Endothelial cell of umbilical vein (primary cell): ENCODE results near the gene MKNK1. TPM values are rescaled to one million over a fixed set of nuclear protein-coding genes. Genes with fewer than 3 reads are reported as not detected.

Experiments used
- BruUV-seq: library from RNA; stranded (reverse); fragments of 400-500 nt; replicated peaks from 2 replicates; lab custom pipeline; 2021; lab: Mats Ljungman, UMichigan
- CTCF ChIA-PET: fragments of 300-600, 350-600 bp; sonication (Branson Sonifier 250); formaldehyde crosslinking; loops from one replicate; lab custom pipeline; 2021; ENCODE audit warnings: antibody characterized with exemption, inconsistent platforms; lab: Charles Lee
- POLR2A ChIA-PET: fragments of 300-600, 350-600 bp; sonication (Branson Sonifier 250); formaldehyde crosslinking; loops from one replicate; lab custom pipeline; 2021; ENCODE audit warnings: antibody characterized with exemption, inconsistent platforms; lab: Charles Lee
- DNase-seq: peaks from one replicate; pipeline ENCODE4 v3.0.0-alpha.2; 2011; ENCODE audit warnings: low read depth, low spot score
- FAIRE-seq: peaks from 2 replicates; lab custom pipeline; 2011; peaks lifted over from hg19 to GRCh38; lab: Jason Lieb, UNC
- H2AFZ ChIP-seq: 2 replicates; pipeline ENCODE4 v1.6.0; 2012; ENCODE audit warnings: low read depth, low read length, control low read depth, inconsistent platforms
- H3K27ac ChIP-seq: 2 replicates; pipeline ENCODE4 v1.5.1; 2011; ENCODE audit warnings: low read depth, mild to moderate bottlenecking, control low read depth, low read length, moderate library complexity; ENCODE audit not compliant: insufficient read depth
- H3K27me3 ChIP-seq, 2 experiments: 2 replicates each; pipeline versions ENCODE4 v1.6.0 to v1.6.1; 2011; ENCODE audit warnings: low read length in 2 of 2, mixed read lengths in 1 of 2; ENCODE audit not compliant: control insufficient read depth in 2 of 2, insufficient read depth in 2 of 2
- H3K36me3 ChIP-seq, 2 experiments: 2 replicates in 1 of 2; 3 replicates in 1 of 2; pipeline ENCODE4 v1.5.1; 2011; ENCODE audit warnings: low read length in 2 of 2, mild to moderate bottlenecking in 1 of 2, moderate library complexity in 1 of 2; ENCODE audit not compliant: control insufficient read depth in 2 of 2, insufficient read depth in 2 of 2; ENCODE audit errors: extremely low read depth in 1 of 2
- H3K4me1 ChIP-seq: 3 replicates; pipeline ENCODE4 v1.5.1; 2011; ENCODE audit warnings: mild to moderate bottlenecking, low read length; ENCODE audit not compliant: control insufficient read depth, insufficient read depth; ENCODE audit errors: extremely low read depth
- H3K4me2 ChIP-seq: 2 replicates; pipeline ENCODE4 v1.6.1; 2011; ENCODE audit warnings: low read length, control low read depth, mixed read lengths; ENCODE audit not compliant: insufficient read depth
- H3K4me3 ChIP-seq, 3 experiments: fragments of 200-600 bp in 1 of 3; sonication (generic), shearing (Covaris generic) in 1 of 3; replicated peaks in 1 of 3; 2 replicates each; pipeline ENCODE4 v1.5.1; 2011 to 2016; ENCODE audit warnings: control low read depth in 3 of 3, low read length in 3 of 3, mild to moderate bottlenecking in 2 of 3, inconsistent platforms in 1 of 3, low read depth in 1 of 3, moderate library complexity in 1 of 3; ENCODE audit not compliant: insufficient read depth in 1 of 3
- H3K79me2 ChIP-seq: 2 replicates; pipeline ENCODE4 v1.6.0; 2012; ENCODE audit warnings: low read length, inconsistent platforms; ENCODE audit not compliant: control insufficient read depth, insufficient read depth
- H3K9ac ChIP-seq: replicated peaks from 2 replicates; pipeline ENCODE3; 2011; ENCODE audit warnings: low read length, control low read depth; ENCODE audit not compliant: insufficient read depth; ENCODE audit errors: extremely low read depth
- H3K9me1 ChIP-seq: replicated peaks from 3 replicates; pipeline ENCODE4 v1.6.0; 2011; ENCODE audit warnings: mild to moderate bottlenecking, low read length; ENCODE audit not compliant: control insufficient read depth, insufficient read depth; ENCODE audit errors: extremely low read depth
- H3K9me3 ChIP-seq: replicated peaks from 2 replicates; pipeline ENCODE4 v1.5.1; 2012; ENCODE audit warnings: low read length, inconsistent platforms; ENCODE audit not compliant: control insufficient read depth, insufficient read depth
- H4K20me1 ChIP-seq: replicated peaks from 2 replicates; pipeline ENCODE3; 2011; ENCODE audit warnings: mild to moderate bottlenecking, low read length; ENCODE audit not compliant: control insufficient read depth, insufficient read depth; ENCODE audit errors: extremely low read depth
- CTCF ChIP-seq, 2 donors: IDR thresholded peaks; 1 replicate in 1 of 2; 2 replicates in 1 of 2; pipeline ENCODE4 v1.5.1; 2011; ENCODE audit warnings: low read length in 2 of 2, mild to moderate bottlenecking in 2 of 2, moderate library complexity in 2 of 2, control low read depth in 1 of 2, inconsistent platforms in 1 of 2, low read depth in 1 of 2; ENCODE audit not compliant: insufficient read depth in 1 of 2; ENCODE audit errors: extremely low read depth in 1 of 2
- EZH2 ChIP-seq: IDR thresholded peaks from 2 replicates; pipeline ENCODE4 v1.6.1; 2012; ENCODE audit warnings: borderline replicate concordance, low read depth, mild to moderate bottlenecking, moderate library complexity, low read length, inconsistent platforms; ENCODE audit not compliant: severe bottlenecking
- FOS ChIP-seq: IDR thresholded peaks from 2 replicates; pipeline ENCODE4 v1.6.1; 2011; ENCODE audit warnings: mild to moderate bottlenecking, low read length, moderate library complexity, borderline replicate concordance; ENCODE audit not compliant: insufficient read depth
- GATA2 ChIP-seq: IDR thresholded peaks from 2 replicates; pipeline ENCODE4 v1.7.0; 2011; ENCODE audit warnings: low read depth, mild to moderate bottlenecking, moderate library complexity, mixed read lengths, low read length; ENCODE audit not compliant: insufficient read length, insufficient read depth
- JUN ChIP-seq: IDR thresholded peaks from 2 replicates; pipeline ENCODE4 v1.6.1; 2011; ENCODE audit warnings: borderline replicate concordance, low read depth; ENCODE audit not compliant: insufficient read length, insufficient read depth
- MAX ChIP-seq: IDR thresholded peaks from 2 replicates; pipeline ENCODE4 v1.6.1; 2011; ENCODE audit not compliant: insufficient read depth, insufficient read length
- MYC ChIP-seq: IDR thresholded peaks from one replicate; pipeline ENCODE4 v1.6.1; 2011; ENCODE audit warnings: mild to moderate bottlenecking, low read depth, low read length
- POLR2A ChIP-seq: IDR thresholded peaks from 2 replicates; pipeline ENCODE4 v1.6.1; 2012; ENCODE audit warnings: low read depth, mild to moderate bottlenecking, control low read depth, low read length
- POLR2AphosphoS5 ChIP-seq: IDR thresholded peaks from 2 replicates; pipeline ENCODE4 v1.6.1; 2012; ENCODE audit warnings: low read depth, mild to moderate bottlenecking, control low read depth, low read length, moderate library complexity; ENCODE audit not compliant: insufficient read depth
- dilution Hi-C: fragments of 300-500 bp; cut with MboI; formaldehyde crosslinking; loops from one replicate; pipeline ENCODE4 v1.15.0; 2019; ENCODE audit warnings: low sequenced_read_pairs; ENCODE audit not compliant: extremely low pct_ligation_motif_present
- intact Hi-C: fragments of 100-400 bp; cut with micrococcal nuclease; formaldehyde crosslinking; loops from one replicate; pipeline ENCODE4 v1.10.0; 2022
- polyA plus RNA-seq, 4 experiments: library from polyadenylated mRNA; depleted of rRNA in 3 of 4; stranded (reverse) in 3 of 4; unstranded in 1 of 4; fragments of >200 nt; gene quantifications; 2 replicates each; pipeline versions ENCODE4 v1.2.1 to v1.2.3, GENCODE V29; 2011 to 2012; ENCODE audit warnings: missing spikeins in 1 of 4
- total RNA-seq: library from RNA; stranded (reverse); gene quantifications from 2 replicates; pipeline ENCODE4 v1.2.3, GENCODE V29; 2021

The MKNK1 gene
- total and polyA plus RNA-seq, 2 donors (not counting 3 experiments of a cell fraction or from before 2014, with no cell fraction given): 32.9 to 42.6 TPM

- Histone ChIP-seq H4K20me1 (no peaks in the 10 kb centered on the region), H3K4me1 (no peaks in the 10 kb centered on the region), H3K27me3 (peaks cover 52 to 58% of the 10 kb centered on the region in 2 experiments), H3K4me3 (no peak overlapping the region), H3K9ac (no peak overlapping the region), H2AFZ (no peak overlapping the region), H3K79me2 (no peaks in the 10 kb centered on the region), H3K9me1 (no peaks in the 10 kb centered on the region), H3K36me3 (no peaks in the 10 kb centered on the region), H3K27ac (no peak overlapping the region), H3K9me3 (no peaks in the 10 kb centered on the region), H3K4me2 (no peak overlapping the region)
- ChIA-PET CTCF (interaction anchor here (1.1 to 3.2 kb wide), 2 partner anchors 78 to 118 kb away, joined by 4 to 16 read pairs; no protein-coding TSS in a partner anchor), POLR2A (no interaction called here)
- no peak for DNase-seq
- dilution Hi-C loops: no loop called here
- intact Hi-C loops: no loop called here
- BruUV-seq: no TSS peak
- TF ChIP-seq GATA2 (no peak), MYC (no peak), JUN (no peak), CTCF (IDR thresholded peaks at IDR 0.05; ENCODE audit: extremely low read depth in 1 of 2, insufficient read depth in 1 of 2, low read depth in 1 of 2, low read length in 2 of 2) (no peak), MAX (no peak), EZH2 (no peak), POLR2AphosphoS5 (no peak), POLR2A (no peak), FOS (no peak)
- no peak for FAIRE-seq
These were observed 79.2 kb downstream of the MKNK1 start for GRCh38 chr1:46524843-46525242.
